Body of pancreas (tissue), 4 donors: Measurements from ENCODE around the gene ZBED3. TPM values are rescaled to one million over a fixed set of nuclear protein-coding genes. Genes with fewer than 3 reads are reported as not detected.
A peak's percentile ranks its signal among the peaks of the same experiment; 100 is the strongest.

Experiments
- ATAC-seq: fragments of 150-250 bp; one replicate; pipeline ENCODE4 v1.9.1; 2016
- DNase-seq, 4 donors: peaks; one replicate each; pipeline ENCODE4 v3.0.0-alpha.2; 2019
- H3K27ac ChIP-seq, 4 donors: fragments of 200-600 bp; sonication (generic); 1 replicate in 3 of 4; 2 replicates in 1 of 4; pipeline versions ENCODE4 v1.5.1 to v1.6.1; 2016 to 2019; ENCODE audit warnings: mild to moderate bottlenecking in 1 of 4, mixed read lengths in 1 of 4, moderate library complexity in 1 of 4
- H3K27me3 ChIP-seq, 2 donors: fragments of 200-600 bp; sonication (generic); one replicate each; pipeline ENCODE4 v1.6.0; 2016; ENCODE audit warnings: mild to moderate bottlenecking in 1 of 2
- H3K36me3 ChIP-seq, 2 donors: fragments of 200-600 bp; sonication (generic); replicated peaks in 1 of 2; 2 replicates each; pipeline ENCODE4 v1.5.1; 2016; ENCODE audit warnings: low read depth in 2 of 2; ENCODE audit not compliant: insufficient read depth in 1 of 2
- H3K4me1 ChIP-seq: fragments of 200-600 bp; sonication (generic); one replicate; pipeline ENCODE4 v1.6.0; 2016
- H3K4me3 ChIP-seq, 2 donors: fragments of 200-600 bp; sonication (generic); 1 replicate in 1 of 2; 2 replicates in 1 of 2; pipeline ENCODE4 v1.5.1; 2016 to 2019
- H3K9me3 ChIP-seq, 3 donors: fragments of 200-600 bp; sonication (generic); 1 replicate in 2 of 3; 2 replicates in 1 of 3; pipeline ENCODE4 v1.5.1; 2016
- CTCF ChIP-seq, 7 experiments: fragments of 450-650 bp in 4 of 7; fragments of 200-600 bp in 3 of 7; sonication (generic) in 3 of 7; IDR thresholded peaks; one replicate each; pipeline ENCODE4 v1.5.1; 2016 to 2019; ENCODE audit warnings: antibody characterized with exemption in 7 of 7
- POLR2A ChIP-seq, 3 donors: fragments of 450-650 bp; IDR thresholded peaks; one replicate each; pipeline ENCODE4 v1.6.1; 2016; ENCODE audit warnings: antibody characterized with exemption in 3 of 3, mild to moderate bottlenecking in 2 of 3
- WGBS, 2 donors: methylation state at CpG; one replicate each; pipeline ENCODE4 v1.1.5; 2017; 5-methylcytosine and 5-hydroxymethylcytosine counted together
- intact Hi-C: fragments of 100-400 bp; cut with DNase I; formaldehyde crosslinking; loops from one replicate; pipeline ENCODE4 v1.15.1; 2023
- total RNA-seq, 2 donors: library from RNA; depleted of rRNA; stranded (reverse); fragments of >200 nt; gene quantifications; one replicate each; pipeline ENCODE4 v1.1.0, GENCODE V29; 2016

The ZBED3 gene
- total RNA-seq, 2 donors from 2014 or later = 4.2 to 41.5 TPM

GRCh38 chr5:77074745-77075144 is 12.3 kb downstream of the ZBED3 start:
- no peaks in the 10 kb centered on the region for H3K36me3 ChIP-seq
- ATAC-seq (no peak), DNase-seq (no peak)
- H3K4me3 ChIP-seq = no peak overlapping the region
- no peaks in the 10 kb centered on the region for H3K27me3 ChIP-seq
- H3K4me1 ChIP-seq = peaks cover 5% of the 10 kb centered on the region
- no peak overlapping the region for H3K27ac ChIP-seq
- no peaks in the 10 kb centered on the region for H3K9me3 ChIP-seq
- intact Hi-C loops = no loop called here
- WGBS, 2 donors = 88 to 92% methylated on average over 4 of the region's 4 CpGs
- TF ChIP-seq POLR2A (IDR thresholded peaks at IDR 0.05) (no peak), CTCF (IDR thresholded peaks at IDR 0.05) (no peak)

- no peaks in the 10 kb centered on the region for H3K27me3 ChIP-seq
- intact Hi-C loops = no loop called here
- H3K27ac ChIP-seq = no peak overlapping the region
- peaks cover 5% of the 10 kb centered on the region for H3K4me1 ChIP-seq
- no peak for ATAC-seq
- TF ChIP-seq CTCF (IDR thresholded peaks at IDR 0.05) = no peak
- no peak for TF ChIP-seq POLR2A (IDR thresholded peaks at IDR 0.05)
- DNase-seq = no peak
- no peaks in the 10 kb centered on the region for H3K9me3 ChIP-seq
- no peak overlapping the region for H3K4me3 ChIP-seq
- no peaks in the 10 kb centered on the region for H3K36me3 ChIP-seq
- 59 to 67% methylated on average over 2 of the region's 2 CpGs for WGBS, 2 donors
Measured at GRCh38 chr5:77073667-77074066, 13.4 kb downstream of the ZBED3 start.

GRCh38 chr5:77066823-77067442 is 20.2 kb downstream of the ZBED3 start:
- intact Hi-C loops = no loop called here
- Histone ChIP-seq H3K36me3 (no peaks in the 10 kb centered on the region), H3K9me3 (no peaks in the 10 kb centered on the region), H3K4me3 (no peak overlapping the region), H3K27ac (no peak overlapping the region), H3K4me1 (peaks cover 8% of the 10 kb centered on the region), H3K27me3 (no peaks in the 10 kb centered on the region)
- no peak for DNase-seq
- WGBS, 2 donors = 92 to 100% methylated on average over 1 of the region's 1 CpG
- no peak for ATAC-seq
- TF ChIP-seq POLR2A (IDR thresholded peaks at IDR 0.05) = no peak
- TF ChIP-seq CTCF (IDR thresholded peaks at IDR 0.05) = no peak

- H3K27ac ChIP-seq = peak overlapping the region in 1 of 4 donors; percentile 46
- TF ChIP-seq POLR2A (IDR thresholded peaks at IDR 0.05) = no peak
- no peak for TF ChIP-seq CTCF (IDR thresholded peaks at IDR 0.05)
Measured at GRCh38 chr5:77066184-77066583, 20.9 kb downstream of the ZBED3 start.

GRCh38 chr5:77065256-77065655 is 21.8 kb downstream of the ZBED3 start:
- DNase-seq = no peak
- peak overlapping the region in 1 of 4 donors; percentile 46 for H3K27ac ChIP-seq
- intact Hi-C loops = no loop called here

More at GRCh38 chr5:77066184-77066583, 20.9 kb downstream of the ZBED3 start:
- intact Hi-C loops = no loop called here
- no peaks in the 10 kb centered on the region for H3K27me3 ChIP-seq
- WGBS, 2 donors = 90 to 91% methylated on average over 1 of the region's 1 CpG
- H3K4me3 ChIP-seq = no peak overlapping the region
- no peaks in the 10 kb centered on the region for H3K9me3 ChIP-seq
- H3K4me1 ChIP-seq = peaks cover 8% of the 10 kb centered on the region
- DNase-seq = no peak
- no peak for ATAC-seq
- no peaks in the 10 kb centered on the region for H3K36me3 ChIP-seq

More at GRCh38 chr5:77065256-77065655, 21.8 kb downstream of the ZBED3 start:
- H3K9me3 ChIP-seq = no peaks in the 10 kb centered on the region
- 81 to 92% methylated on average over 3 of the region's 3 CpGs for WGBS, 2 donors
- H3K4me1 ChIP-seq = peaks cover 8% of the 10 kb centered on the region
- no peak for TF ChIP-seq CTCF (IDR thresholded peaks at IDR 0.05)
- TF ChIP-seq POLR2A (IDR thresholded peaks at IDR 0.05) = no peak
- H3K27me3 ChIP-seq = no peaks in the 10 kb centered on the region
- peaks cover 0 to 2% of the 10 kb centered on the region in 2 donors for H3K36me3 ChIP-seq
- H3K4me3 ChIP-seq = no peak overlapping the region
- no peak for ATAC-seq
